BLaER1 treated with 17β-estradiol and CSF1 and Interleukin-3, amounts not matched to agents 10 nM and 100 nM (cell line): Measurements from ENCODE around the gene CYP51A1.
A peak's percentile ranks its signal among the peaks of the same experiment; 100 is the strongest.
"Not testable (repeated sequence)": the region's sequence is repeated elsewhere in the genome, so short reads cannot be mapped to it uniquely, and the experiment has no call there.

ENCODE experiments used
- H3K27ac ChIP-seq, 11 experiments: shearing (Covaris generic); formaldehyde crosslinking; 2 replicates each; pipeline ENCODE4 v1.8.1; 2022
- H3K27me3 ChIP-seq, 11 experiments: shearing (Covaris generic); formaldehyde crosslinking; 2 replicates each; pipeline ENCODE4 v1.8.1; 2022
- H3K36me3 ChIP-seq, 11 experiments: shearing (Covaris generic); formaldehyde crosslinking; 2 replicates each; pipeline ENCODE4 v1.8.1; 2022
- H3K4me1 ChIP-seq, 10 experiments: shearing (Covaris generic); formaldehyde crosslinking; 2 replicates each; pipeline ENCODE4 v1.8.1; 2022
- H3K4me2 ChIP-seq, 11 experiments: shearing (Covaris generic); formaldehyde crosslinking; 2 replicates each; pipeline ENCODE4 v1.8.1; 2022
- H3K4me3 ChIP-seq, 10 experiments: shearing (Covaris generic); formaldehyde crosslinking; 2 replicates each; pipeline ENCODE4 v1.8.1; 2022
- H3K9ac ChIP-seq, 11 experiments: shearing (Covaris generic); formaldehyde crosslinking; 2 replicates each; pipeline ENCODE4 v1.8.1; 2022
- H3K9me3 ChIP-seq, 11 experiments: shearing (Covaris generic); formaldehyde crosslinking; replicated peaks in 1 of 11; 2 replicates each; pipeline ENCODE4 v1.8.1; 2022
- H4K20me1 ChIP-seq, 11 experiments: shearing (Covaris generic); formaldehyde crosslinking; 2 replicates each; pipeline ENCODE4 v1.8.1; 2022
- Cebpa-rat ChIP-seq, 11 experiments: shearing (Covaris generic); IDR thresholded peaks; 2 replicates each; pipeline ENCODE4 v1.8.1; 2022

Gene CYP51A1

GRCh38 chr7:92110857-92111256, 23.4 kb downstream of the CYP51A1 start:
- no peak for TF ChIP-seq Cebpa-rat (IDR thresholded peaks at IDR 0.05)
- H3K9me3 ChIP-seq: no peaks in the 10 kb centered on the region
- peaks cover 0 to 6% (median 0%) of the 10 kb centered on the region in 10 experiments; a peak in 2 of 20 replicates for H3K4me1 ChIP-seq
- H3K4me3 ChIP-seq: no peak overlapping the region
- no peaks in the 10 kb centered on the region for H3K27me3 ChIP-seq
- no peak overlapping the region for H3K9ac ChIP-seq
- H4K20me1 ChIP-seq: 0 out of 22 replicates have a peak, but pooled peaks cover 0 to 5% (median 0%) of the 10 kb centered on the region in 11 experiments
- H3K27ac ChIP-seq: no peak overlapping the region
- peaks cover 71 to 98% (median 84%) of the 10 kb centered on the region in 11 experiments for H3K36me3 ChIP-seq
- H3K4me2 ChIP-seq: no peak overlapping the region

- no peak for TF ChIP-seq Cebpa-rat (IDR thresholded peaks at IDR 0.05)
- Histone ChIP-seq H4K20me1 (no peaks in the 10 kb centered on the region), H3K4me1 (peaks cover 0 to 6% (median 0%) of the 10 kb centered on the region in 10 experiments; a peak in 2 of 20 replicates), H3K27me3 (no peaks in the 10 kb centered on the region), H3K27ac (no peak overlapping the region), H3K9ac (no peak overlapping the region), H3K4me2 (no peak overlapping the region), H3K4me3 (no peak overlapping the region), H3K36me3 (peaks cover 70 to 95% (median 82%) of the 10 kb centered on the region in 11 experiments), H3K9me3 (no peaks in the 10 kb centered on the region)
These were observed 25.5 kb downstream of the CYP51A1 start for GRCh38 chr7:92108821-92109220.

DNA sequence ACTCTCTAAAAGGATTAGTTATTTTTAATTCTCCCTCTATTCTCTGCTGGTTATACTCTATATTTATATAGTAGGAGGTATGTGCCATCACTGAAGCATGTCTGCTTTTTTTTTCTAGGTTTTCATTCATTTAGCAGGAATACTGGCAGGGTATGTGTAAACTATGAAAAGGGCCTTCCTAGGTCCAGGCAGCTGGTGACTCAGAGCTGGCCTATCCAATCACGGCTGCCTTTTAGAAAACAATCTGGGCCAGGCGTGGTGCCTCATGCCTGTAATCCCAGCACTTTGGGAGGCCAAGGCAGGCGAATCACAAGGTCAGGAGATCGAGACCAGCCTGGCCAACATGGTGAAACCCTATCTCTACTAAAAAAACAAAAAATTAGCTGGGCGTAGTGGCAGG, 31.4 kb downstream of the CYP51A1 start:
- H3K4me2 ChIP-seq, H3K4me1 ChIP-seq, H4K20me1 ChIP-seq, H3K27me3 ChIP-seq, H3K27ac ChIP-seq, H3K4me3 ChIP-seq, H3K9ac ChIP-seq, H3K9me3 ChIP-seq: not testable (repeated sequence)
- H3K36me3 ChIP-seq: peaks cover 81 to 100% (median 96%) of the 10 kb centered on the region in 11 experiments

- no peak for TF ChIP-seq Cebpa-rat (IDR thresholded peaks at IDR 0.05)
- H4K20me1 ChIP-seq: peaks cover 0 to 2% (median 0%) of the 10 kb centered on the region in 11 experiments; a peak in 1 of 22 replicates
- no peak overlapping the region for H3K4me3 ChIP-seq
- peaks cover 0 to 3% (median 0%) of the 10 kb centered on the region in 10 experiments; a peak in 5 of 20 replicates for H3K4me1 ChIP-seq
- H3K9me3 ChIP-seq: no peaks in the 10 kb centered on the region
- no peaks in the 10 kb centered on the region for H3K27me3 ChIP-seq
- no peak overlapping the region for H3K4me2 ChIP-seq
- no peak overlapping the region for H3K27ac ChIP-seq
- H3K36me3 ChIP-seq: peaks cover 87 to 100% (median 95%) of the 10 kb centered on the region in 11 experiments
- H3K9ac ChIP-seq: no peak overlapping the region
These were observed 33.7 kb downstream of the CYP51A1 start for GRCh38 chr7:92100534-92100933.

DNA sequence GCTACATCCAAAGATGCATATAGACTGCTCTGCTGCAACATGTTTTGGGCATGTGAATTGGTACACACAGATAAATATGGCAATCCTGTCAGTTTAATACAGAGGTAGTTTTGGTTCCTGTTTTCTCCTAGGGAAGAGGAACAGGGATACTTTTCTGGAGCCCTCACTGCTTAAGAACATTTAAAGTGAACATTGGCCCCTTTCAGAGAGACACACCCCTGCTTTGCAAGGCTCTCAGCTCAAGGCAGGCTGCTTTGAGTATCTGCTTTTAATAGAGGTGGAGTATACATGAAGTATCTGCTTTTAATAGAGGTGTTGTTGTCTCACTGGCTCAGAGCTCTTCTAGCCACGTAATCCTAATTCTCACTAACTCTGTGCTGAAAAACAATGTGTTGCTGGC, 38.9 kb downstream of the CYP51A1 start:
- Histone ChIP-seq H3K36me3 (peaks cover 81 to 100% (median 94%) of the 10 kb centered on the region in 11 experiments), H3K27me3 (no peaks in the 10 kb centered on the region), H3K4me1 (peaks cover 0 to 13% (median 0%) of the 10 kb centered on the region in 10 experiments; a peak in 5 of 20 replicates), H3K4me3 (no peak overlapping the region), H4K20me1 (peaks cover 0 to 4% (median 0%) of the 10 kb centered on the region in 11 experiments; a peak in 2 of 22 replicates), H3K9me3 (no peaks in the 10 kb centered on the region), H3K27ac (no peak overlapping the region), H3K4me2 (peak overlapping the region in 2 of 11 experiments; percentile 34 to 37; a peak in 1 of 22 replicates), H3K9ac (no peak overlapping the region)
- TF ChIP-seq Cebpa-rat (IDR thresholded peaks at IDR 0.05): no peak

GRCh38 chr7:92092210-92092609, 42.1 kb downstream of the CYP51A1 start:
- Histone ChIP-seq H3K4me3 (no peak overlapping the region), H3K9me3 (peaks cover 0 to 10% (median 5%) of the 10 kb centered on the region in 11 experiments; a peak in 7 of 22 replicates), H3K27me3 (no peaks in the 10 kb centered on the region), H4K20me1 (peaks cover 0 to 4% (median 0%) of the 10 kb centered on the region in 11 experiments; a peak in 2 of 22 replicates), H3K27ac (no peak overlapping the region), H3K36me3 (peaks cover 81 to 100% (median 94%) of the 10 kb centered on the region in 11 experiments), H3K9ac (no peak overlapping the region), H3K4me2 (no peak overlapping the region), H3K4me1 (peaks cover 0 to 13% (median 0%) of the 10 kb centered on the region in 10 experiments; a peak in 5 of 20 replicates)
- no peak for TF ChIP-seq Cebpa-rat (IDR thresholded peaks at IDR 0.05)

GRCh38 chr7:92088266-92088665, 46.0 kb downstream of the CYP51A1 start:
- Histone ChIP-seq H3K36me3 (peaks cover 91 to 100% (median 96%) of the 10 kb centered on the region in 11 experiments), H3K4me1 (no peaks in the 10 kb centered on the region)
- no peak for TF ChIP-seq Cebpa-rat (IDR thresholded peaks at IDR 0.05)

DNA sequence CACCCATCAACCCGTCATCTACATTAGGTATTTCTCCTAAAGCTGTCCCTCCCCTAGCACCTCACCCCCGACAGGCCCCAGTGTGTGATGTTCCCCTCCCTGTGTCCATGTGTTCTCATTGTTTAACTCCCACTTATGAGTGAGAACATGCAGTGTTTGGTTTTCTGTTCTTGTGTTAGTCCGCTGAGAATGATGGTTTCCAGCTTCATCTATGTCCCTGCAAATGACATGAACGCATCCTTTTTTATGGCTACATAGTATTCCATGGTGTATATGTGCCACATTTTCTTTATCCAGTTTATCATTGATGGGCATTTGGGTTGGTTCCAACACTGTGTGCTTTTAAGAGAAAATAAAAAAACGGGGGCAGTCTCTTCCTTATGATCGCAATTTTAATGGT, 50.4 kb downstream of the CYP51A1 start:
- Histone ChIP-seq H3K9me3 (peaks cover 0 to 15% (median 10%) of the 10 kb centered on the region in 11 experiments; a peak in 10 of 22 replicates), H3K36me3 (peaks cover 83 to 100% (median 96%) of the 10 kb centered on the region in 11 experiments)
- not testable (repeated sequence) for H3K4me2 ChIP-seq, H3K4me3 ChIP-seq, H3K4me1 ChIP-seq, H3K27ac ChIP-seq, H3K9ac ChIP-seq, H4K20me1 ChIP-seq, H3K27me3 ChIP-seq

More at GRCh38 chr7:92088266-92088665, 46.0 kb downstream of the CYP51A1 start:
- Histone ChIP-seq H3K4me2 (no peak overlapping the region), H4K20me1 (no peaks in the 10 kb centered on the region), H3K9me3 (peaks cover 0 to 15% (median 10%) of the 10 kb centered on the region in 11 experiments; a peak in 10 of 22 replicates), H3K9ac (no peak overlapping the region), H3K27ac (no peak overlapping the region), H3K4me3 (no peak overlapping the region), H3K27me3 (no peaks in the 10 kb centered on the region)

GRCh38 chr7:92076509-92076908, 57.8 kb downstream of the CYP51A1 start:
- no peaks in the 10 kb centered on the region for H3K27me3 ChIP-seq
- no peak overlapping the region for H3K4me2 ChIP-seq
- no peaks in the 10 kb centered on the region for H4K20me1 ChIP-seq
- no peaks in the 10 kb centered on the region for H3K4me1 ChIP-seq
- H3K4me3 ChIP-seq: no peak overlapping the region
- no peak overlapping the region for H3K27ac ChIP-seq
- no peak for TF ChIP-seq Cebpa-rat (IDR thresholded peaks at IDR 0.05)
- H3K36me3 ChIP-seq: peaks cover 46 to 99% (median 90%) of the 10 kb centered on the region in 11 experiments
- no peaks in the 10 kb centered on the region for H3K9me3 ChIP-seq
- H3K9ac ChIP-seq: no peak overlapping the region
